Sigmoid colon (tissue), 4 donors: ENCODE data around the gene RANBP3L.

ENCODE experiments used
- CTCF ChIP-seq, 4 experiments: fragments of 450-650 bp in 3 of 4; fragments of 200-600 bp in 1 of 4; IDR thresholded peaks; one replicate each; pipeline ENCODE4 v1.5.1; 2016 to 2019; ENCODE audit warnings: antibody characterized with exemption in 4 of 4, mild to moderate bottlenecking in 3 of 4, moderate library complexity in 2 of 4
- EP300 ChIP-seq, 4 donors: sonication (generic); formaldehyde crosslinking; IDR thresholded peaks; one replicate each; pipeline ENCODE4 v1.6.1; 2017; ENCODE audit warnings: antibody characterized with exemption in 4 of 4
- POLR2AphosphoS5 ChIP-seq, 4 donors: sonication (generic); formaldehyde crosslinking; IDR thresholded peaks; one replicate each; pipeline ENCODE4 v1.6.1; 2017; ENCODE audit warnings: antibody characterized with exemption in 4 of 4

GRCh38 chr5:36277521-36278176, 24.1 kb downstream of the RANBP3L start:
- TF ChIP-seq CTCF (IDR thresholded peaks at IDR 0.05) (no peak), POLR2AphosphoS5 (IDR thresholded peaks at IDR 0.05) (no peak), EP300 (IDR thresholded peaks at IDR 0.05) (no peak)
